Measurements from ENCODE around the gene CMTM3. TPM values are rescaled to one million over a fixed set of nuclear protein-coding genes. Genes with fewer than 3 reads are reported as not detected.
A peak's percentile ranks its signal among the peaks of the same experiment; 100 is the strongest.

CMTM3 gene
- total RNA-seq, 4 donors from 2014 or later: 19.3 to 43.9 (median 38.5) TPM

DNA sequence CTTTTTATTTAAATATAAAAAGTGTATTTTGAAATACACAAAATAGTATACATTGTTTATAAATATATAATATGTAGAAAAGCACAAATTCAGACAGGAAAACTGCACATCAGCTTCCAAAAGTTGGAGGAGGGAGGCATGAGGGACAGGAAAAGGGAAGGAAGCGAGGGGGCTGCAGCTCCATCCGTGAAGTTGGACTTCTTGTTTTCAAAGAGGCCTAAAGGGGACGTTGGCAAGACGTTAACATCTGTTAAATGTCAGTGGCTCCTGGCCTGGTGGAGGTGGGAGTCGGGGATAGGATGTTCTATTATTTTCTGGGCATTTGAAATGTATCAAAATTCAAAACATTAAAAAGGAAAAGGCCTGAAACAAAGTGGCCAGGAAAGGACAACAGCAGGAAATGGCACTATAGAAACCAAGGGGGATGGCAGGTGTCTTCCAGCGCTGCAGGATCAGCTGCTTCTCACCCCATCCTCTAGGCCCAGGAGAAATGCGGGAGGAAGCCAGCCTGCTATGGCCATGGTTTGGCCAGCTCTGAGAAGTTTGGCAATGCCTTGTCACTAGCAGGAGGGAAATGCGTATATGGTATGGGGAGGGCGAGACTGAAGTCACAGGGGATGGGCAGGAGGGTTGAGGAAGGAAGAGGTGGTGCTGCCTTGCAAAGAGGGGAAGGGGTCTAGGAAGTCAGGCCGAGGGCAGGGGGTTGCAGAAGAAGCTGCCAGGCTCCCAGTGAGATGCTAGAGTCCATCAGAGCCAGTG is 18.8 kb upstream of the CMTM3 start:
- H3K9me3 ChIP-seq: no peaks in the 10 kb centered on the region
- peaks cover 0 to 29% (median 5%) of the 10 kb centered on the region in 4 donors for H3K4me1 ChIP-seq
- TF ChIP-seq EP300 (IDR thresholded peaks at IDR 0.05) (peak in 1 of 2 donors; percentile 57), POLR2A (IDR thresholded peaks at IDR 0.05) (no peak)
- no peak overlapping the region for H3K27ac ChIP-seq
- H3K36me3 ChIP-seq: no peaks in the 10 kb centered on the region
- no peaks in the 10 kb centered on the region for H3K27me3 ChIP-seq
- DNase-seq (ENCODE audit: low spot score in 2 of 2): no peak
- H3K4me3 ChIP-seq: no peak overlapping the region
- 66% methylated on average over 10 of the region's 10 CpGs for WGBS, 2 donors

DNA sequence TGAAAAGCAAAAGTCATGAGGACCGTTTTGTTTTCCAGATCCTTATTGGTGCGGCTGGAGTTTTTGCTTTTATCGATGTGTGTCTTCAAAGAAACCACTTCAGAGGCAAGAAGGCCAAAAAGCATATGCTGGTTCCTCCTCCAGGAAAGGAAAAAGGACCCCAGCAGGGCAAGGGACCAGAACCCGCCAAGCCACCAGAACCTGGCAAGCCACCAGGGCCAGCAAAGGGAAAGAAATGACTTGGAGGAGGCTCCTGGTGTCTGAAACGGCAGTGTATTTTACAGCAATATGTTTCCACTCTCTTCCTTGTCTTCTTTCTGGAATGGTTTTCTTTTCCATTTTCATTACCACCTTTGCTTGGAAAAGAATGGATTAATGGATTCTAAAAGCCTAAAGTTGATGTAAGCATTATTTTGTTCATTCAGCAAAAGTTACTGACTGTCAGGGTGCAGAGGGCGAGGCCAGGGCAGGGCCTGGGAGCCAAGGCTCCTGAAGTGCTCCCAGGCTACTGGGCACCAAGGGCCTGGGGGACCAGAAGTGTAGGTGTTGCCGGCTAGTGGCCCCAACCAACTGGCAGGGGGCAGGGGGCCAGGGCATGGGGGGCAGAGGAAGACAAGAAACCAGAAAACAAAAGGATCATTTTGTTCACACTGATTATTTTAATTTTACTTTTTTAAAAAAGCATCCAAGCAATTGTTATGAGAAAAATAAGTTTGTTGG is 16.5 kb upstream of the CMTM3 start:
- TF ChIP-seq POLR2A (IDR thresholded peaks at IDR 0.05) (no peak), EP300 (IDR thresholded peaks at IDR 0.05) (no peak)
- TF ChIP-seq, protein P1, sequence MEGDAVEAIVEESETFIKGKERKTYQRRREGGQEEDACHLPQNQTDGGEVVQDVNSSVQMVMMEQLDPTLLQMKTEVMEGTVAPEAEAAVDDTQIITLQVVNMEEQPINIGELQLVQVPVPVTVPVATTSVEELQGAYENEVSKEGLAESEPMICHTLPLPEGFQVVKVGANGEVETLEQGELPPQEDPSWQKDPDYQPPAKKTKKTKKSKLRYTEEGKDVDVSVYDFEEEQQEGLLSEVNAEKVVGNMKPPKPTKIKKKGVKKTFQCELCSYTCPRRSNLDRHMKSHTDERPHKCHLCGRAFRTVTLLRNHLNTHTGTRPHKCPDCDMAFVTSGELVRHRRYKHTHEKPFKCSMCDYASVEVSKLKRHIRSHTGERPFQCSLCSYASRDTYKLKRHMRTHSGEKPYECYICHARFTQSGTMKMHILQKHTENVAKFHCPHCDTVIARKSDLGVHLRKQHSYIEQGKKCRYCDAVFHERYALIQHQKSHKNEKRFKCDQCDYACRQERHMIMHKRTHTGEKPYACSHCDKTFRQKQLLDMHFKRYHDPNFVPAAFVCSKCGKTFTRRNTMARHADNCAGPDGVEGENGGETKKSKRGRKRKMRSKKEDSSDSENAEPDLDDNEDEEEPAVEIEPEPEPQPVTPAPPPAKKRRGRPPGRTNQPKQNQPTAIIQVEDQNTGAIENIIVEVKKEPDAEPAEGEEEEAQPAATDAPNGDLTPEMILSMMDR (IDR thresholded peaks at IDR 0.05): no peak
- H3K27me3 ChIP-seq: no peaks in the 10 kb centered on the region
- peaks cover 0 to 21% (median 5%) of the 10 kb centered on the region in 4 donors for H3K4me1 ChIP-seq
- H3K27ac ChIP-seq: peak overlapping the region in 1 of 4 donors; percentile 8
- no peaks in the 10 kb centered on the region for H3K9me3 ChIP-seq
- 55 to 66% methylated on average over 7 of the region's 7 CpGs for WGBS, 2 donors
- DNase-seq (ENCODE audit: low spot score in 2 of 2): no peak
- H3K4me3 ChIP-seq: no peak overlapping the region
- H3K36me3 ChIP-seq: no peaks in the 10 kb centered on the region

DNA sequence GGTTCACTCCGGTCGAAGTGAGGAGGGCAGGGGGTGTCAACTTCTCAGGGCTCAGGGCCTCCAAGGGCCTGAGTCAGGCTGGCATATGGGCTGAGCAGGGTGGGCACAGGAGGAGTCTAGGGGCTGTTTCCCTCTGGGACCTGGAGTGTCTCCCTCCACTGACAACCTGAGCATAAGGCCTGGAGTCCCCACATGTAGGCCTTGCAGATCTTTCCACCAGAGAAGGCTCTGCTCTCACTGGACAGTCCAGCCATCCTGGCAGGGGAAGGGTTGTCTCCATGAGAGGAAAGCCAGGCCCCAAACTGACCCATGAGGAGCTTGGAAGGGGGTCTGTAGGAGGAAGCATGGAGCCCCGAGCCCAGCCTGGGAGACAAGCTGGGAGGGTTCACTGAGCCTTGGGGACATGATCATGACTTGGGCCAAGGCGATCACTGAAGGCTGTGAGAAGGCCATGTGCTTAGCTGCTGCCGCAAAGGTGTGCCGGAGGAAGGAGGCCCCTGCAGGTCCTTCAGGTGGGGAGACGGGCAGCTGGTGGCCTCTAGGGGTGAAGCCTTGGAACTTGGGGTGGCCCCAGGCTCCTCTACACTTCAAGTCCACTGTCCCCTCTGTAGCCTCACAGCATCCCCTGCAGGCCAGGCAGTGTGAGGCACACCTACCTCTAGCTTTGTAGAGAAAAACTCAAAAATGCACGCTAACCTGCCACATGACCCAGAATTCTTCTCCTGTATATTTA is 15.4 kb upstream of the CMTM3 start:
- H3K4me3 ChIP-seq: no peak overlapping the region
- peaks cover 0 to 6% (median 0%) of the 10 kb centered on the region in 4 donors for H3K9me3 ChIP-seq
- TF ChIP-seq POLR2A (IDR thresholded peaks at IDR 0.05): no peak
- TF ChIP-seq, protein P1 (IDR thresholded peaks at IDR 0.05): peak; percentile 45 to 72 (median 62)
- H3K36me3 ChIP-seq: no peaks in the 10 kb centered on the region
- H3K27ac ChIP-seq: no peak overlapping the region
- 90% methylated on average over 7 to 8 of the region's 8 CpGs for WGBS, 2 donors
- DNase-seq (ENCODE audit: low spot score in 2 of 2): peak in 1 of 2 donors; percentile 36
- H3K4me1 ChIP-seq: peaks cover 0 to 21% (median 5%) of the 10 kb centered on the region in 4 donors
- H3K27me3 ChIP-seq: no peaks in the 10 kb centered on the region

DNA sequence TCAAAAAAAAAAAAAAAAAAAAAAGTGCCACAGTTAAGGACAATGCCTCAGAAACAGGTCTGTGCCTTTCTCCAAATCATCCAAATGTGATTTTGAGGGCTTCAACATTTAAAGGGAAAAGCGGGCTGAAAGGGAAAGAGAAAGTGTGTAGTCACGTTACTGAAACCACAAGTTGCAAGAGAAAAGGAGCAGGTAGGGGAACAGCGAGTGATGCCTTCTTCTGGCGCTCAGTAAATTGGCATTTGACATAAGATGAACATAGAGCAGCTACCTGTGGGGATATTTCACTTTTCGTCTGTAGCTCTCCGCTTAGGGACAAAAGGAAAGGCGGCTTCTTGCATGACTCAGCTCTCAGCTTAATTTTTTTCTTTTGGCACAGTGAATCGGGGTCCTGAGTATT is 14.2 kb upstream of the CMTM3 start:
- peaks cover 0 to 8% (median 0%) of the 10 kb centered on the region in 4 donors for H3K9me3 ChIP-seq
- no peaks in the 10 kb centered on the region for H3K36me3 ChIP-seq
- no peaks in the 10 kb centered on the region for H3K27me3 ChIP-seq
- TF ChIP-seq POLR2A (IDR thresholded peaks at IDR 0.05): no peak
- no peak overlapping the region for H3K27ac ChIP-seq
- no peak for DNase-seq (ENCODE audit: low spot score in 2 of 2)
- WGBS, 2 donors: 70 to 78% methylated on average over 8 of the region's 8 CpGs
- peak overlapping the region in 1 of 4 donors; percentile 1 for H3K4me3 ChIP-seq
- peaks cover 0 to 21% (median 5%) of the 10 kb centered on the region in 4 donors for H3K4me1 ChIP-seq

DNA sequence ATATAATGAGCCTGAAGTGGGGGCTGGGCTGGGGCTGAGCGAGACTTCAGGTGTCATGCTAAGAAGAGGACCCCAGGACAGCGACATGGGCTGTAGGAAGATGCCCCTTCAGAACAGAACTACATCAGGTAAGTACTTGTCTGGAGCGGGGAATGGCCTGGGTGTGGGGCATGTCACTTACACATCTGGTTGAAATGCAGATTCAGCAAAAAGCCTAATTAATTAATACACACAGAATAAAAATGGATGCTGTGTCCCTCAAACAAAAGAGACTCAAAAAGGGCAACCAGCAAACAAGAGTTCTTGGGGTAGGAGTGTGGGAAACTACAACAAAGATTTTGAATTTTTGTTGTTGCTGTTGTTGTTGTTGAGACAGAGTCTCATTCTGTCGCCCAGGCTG is 13.5 kb upstream of the CMTM3 start:
- WGBS, 2 donors: 87 to 90% methylated on average over 4 of the region's 4 CpGs
- Histone ChIP-seq H3K36me3 (no peaks in the 10 kb centered on the region), H3K27me3 (no peaks in the 10 kb centered on the region), H3K9me3 (peaks cover 0 to 8% (median 0%) of the 10 kb centered on the region in 4 donors), H3K27ac (no peak overlapping the region), H3K4me3 (no peak overlapping the region), H3K4me1 (peaks cover 0 to 21% (median 5%) of the 10 kb centered on the region in 4 donors)
- no peak for TF ChIP-seq EP300 (IDR thresholded peaks at IDR 0.05)
- TF ChIP-seq, protein P1 (IDR thresholded peaks at IDR 0.05): no peak
- TF ChIP-seq POLR2A (IDR thresholded peaks at IDR 0.05): no peak
- DNase-seq (ENCODE audit: low spot score in 2 of 2): no peak
